Cerebellar cortex (tissue), 1 donor: ENCODE results near the gene C4orf54.

Experiments
- DNase-seq: peaks from one replicate; pipeline ENCODE4 v3.0.0-alpha.2; 2015; ENCODE audit warnings: low spot score

The C4orf54 gene

DNA sequence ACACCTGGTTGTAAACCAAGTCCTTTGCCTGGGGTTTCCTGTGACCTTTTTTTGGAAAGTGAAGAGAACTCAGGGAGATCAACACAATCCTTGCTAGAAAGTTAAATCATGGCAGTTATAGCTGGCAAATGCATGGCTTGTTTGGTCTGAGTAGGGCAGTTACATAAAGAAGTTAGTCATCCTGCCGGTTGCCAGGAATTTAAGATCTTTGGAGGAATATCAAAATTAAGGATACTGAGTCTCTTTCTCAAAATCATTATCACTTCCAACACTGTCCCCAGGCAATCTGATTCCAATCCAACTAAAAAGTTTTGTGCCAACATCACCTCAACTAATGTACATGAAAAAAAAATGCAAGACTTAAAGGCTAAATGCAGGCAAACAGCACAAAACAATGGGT, 40.3 kb downstream of the C4orf54 start:
- DNase-seq, result no peak

- no peak for DNase-seq
Observed at GRCh38 chr4:99615170-99615820, 42.3 kb downstream of the C4orf54 start.

DNA sequence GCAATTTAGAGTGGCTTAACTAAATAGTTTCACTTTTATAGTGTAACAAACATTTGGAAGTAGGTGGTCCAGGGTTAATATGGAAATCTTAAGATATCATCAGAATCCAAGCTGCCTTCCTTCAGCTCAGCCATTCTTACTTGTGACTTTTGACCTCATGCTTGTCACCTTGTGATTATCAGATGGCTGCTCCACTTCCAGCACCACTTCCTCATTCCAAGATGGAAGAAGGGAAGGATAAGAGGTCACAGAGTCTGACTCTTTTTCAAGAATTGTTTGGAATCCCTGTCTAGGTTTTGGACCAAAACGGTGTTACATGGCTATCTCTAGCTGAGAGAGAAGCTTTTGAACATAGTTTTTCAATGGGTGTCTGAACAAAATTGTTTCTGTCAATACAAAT, 43.1 kb downstream of the C4orf54 start:
- no peak for DNase-seq

GRCh38 chr4:99612704-99613103, 44.9 kb downstream of the C4orf54 start:
- no peak for DNase-seq

DNA sequence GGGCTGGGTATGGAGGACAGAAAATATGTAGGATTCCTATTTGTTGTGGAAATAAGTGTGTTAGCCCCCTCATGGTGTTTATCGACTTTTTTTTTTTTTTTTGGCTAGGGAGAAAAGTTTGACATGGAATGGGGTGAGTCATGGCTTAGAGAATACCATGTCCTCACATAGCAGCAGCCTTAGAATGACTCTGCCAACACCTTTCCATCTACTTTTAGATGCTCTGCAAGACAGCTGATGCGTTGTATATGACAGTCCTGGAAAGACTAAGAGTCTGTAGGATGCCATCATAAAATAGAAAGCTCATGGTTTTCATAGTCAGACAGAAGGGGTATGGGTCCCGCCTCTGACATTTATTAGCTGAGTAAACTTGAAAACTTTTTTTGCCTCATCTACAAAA, 45.3 kb downstream of the C4orf54 start:
- no peak for DNase-seq

GRCh38 chr4:99610605-99611175, 46.9 kb downstream of the C4orf54 start:
- no peak for DNase-seq

DNA sequence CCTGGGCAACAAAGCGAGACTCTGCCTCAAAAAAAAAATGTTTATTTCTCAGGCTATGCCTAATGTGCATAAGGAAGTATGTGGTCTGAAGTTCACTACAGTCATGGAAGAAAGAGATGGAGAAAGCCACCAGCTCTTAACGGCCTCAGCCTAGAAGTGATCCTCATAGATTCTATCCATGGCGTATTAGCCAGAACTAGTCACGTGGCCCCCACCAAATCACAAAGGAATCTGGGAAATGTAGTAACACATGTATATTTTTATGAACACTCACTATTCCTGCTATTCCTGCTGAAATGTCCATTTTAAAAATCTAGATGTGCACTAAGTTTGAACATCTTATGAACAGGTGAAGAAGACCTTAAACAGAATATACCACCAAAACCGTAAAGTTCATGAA, 49.2 kb downstream of the C4orf54 start:
- no peak for DNase-seq
